Liver (tissue), 9 donors: ENCODE data around the gene CCDC88C. TPM values are rescaled to one million over a fixed set of nuclear protein-coding genes. Genes with fewer than 3 reads are reported as not detected.

Experiments used
- DNase-seq: peaks from one replicate; pipeline ENCODE4 v3.0.0-alpha.2; 2017; ENCODE audit warnings: low spot score
- H3K27ac ChIP-seq, 2 donors: one replicate each; pipeline ENCODE4 v1.7.0; 2013; ENCODE audit warnings: inconsistent platforms in 2 of 2, low read length in 2 of 2, control low read depth in 1 of 2, low read depth in 1 of 2, mild to moderate bottlenecking in 1 of 2
- H3K27me3 ChIP-seq, 4 donors: one replicate each; pipeline versions ENCODE4 v1.6.1 to v1.7.0; 2013; ENCODE audit warnings: low read length in 3 of 4, inconsistent platforms in 1 of 4, mild to moderate bottlenecking in 1 of 4, moderate library complexity in 1 of 4; ENCODE audit not compliant: control insufficient read depth in 4 of 4, insufficient read depth in 4 of 4
- H3K36me3 ChIP-seq, 4 donors: one replicate each; pipeline versions ENCODE4 v1.6.1 to v1.7.0; 2013; ENCODE audit warnings: low read length in 3 of 4, mild to moderate bottlenecking in 3 of 4, low read depth in 1 of 4, moderate library complexity in 1 of 4; ENCODE audit not compliant: control insufficient read depth in 4 of 4, insufficient read depth in 3 of 4
- H3K4me1 ChIP-seq, 4 donors: one replicate each; pipeline versions ENCODE4 v1.6.1 to v1.7.0; 2013; ENCODE audit warnings: low read length in 3 of 4, mild to moderate bottlenecking in 3 of 4, moderate library complexity in 1 of 4; ENCODE audit not compliant: control insufficient read depth in 4 of 4, insufficient read depth in 4 of 4
- H3K4me3 ChIP-seq, 3 donors: one replicate each; pipeline versions ENCODE4 v1.6.1 to v1.7.0; 2013; ENCODE audit warnings: low read length in 3 of 3, control low read depth in 1 of 3, low read depth in 1 of 3, mild to moderate bottlenecking in 1 of 3
- H3K9ac ChIP-seq, 2 donors: one replicate each; pipeline ENCODE4 v1.7.0; 2013; ENCODE audit warnings: low read length in 2 of 2, mild to moderate bottlenecking in 2 of 2, moderate library complexity in 2 of 2, control low read depth in 1 of 2, low read depth in 1 of 2
- H3K9me3 ChIP-seq, 4 donors: one replicate each; pipeline versions ENCODE4 v1.6.1 to v1.7.0; 2013; ENCODE audit warnings: low read length in 3 of 4; ENCODE audit not compliant: control insufficient read depth in 4 of 4
- ATF3 ChIP-seq: IDR thresholded peaks from 2 replicates; pipeline ENCODE4 v1.6.1; 2016; ENCODE audit warnings: antibody characterized with exemption
- CTCF ChIP-seq: fragments of 150-350 bp; IDR thresholded peaks from 2 replicates; pipeline ENCODE4 v1.5.1; 2017; ENCODE audit warnings: improper control_type of control experiment, low read depth, low read length; ENCODE audit not compliant: missing input control
- EGR1 ChIP-seq, 2 donors: IDR thresholded peaks; 2 replicates each; pipeline ENCODE4 v1.6.1; 2016 to 2018; ENCODE audit warnings: antibody characterized with exemption in 2 of 2, low read depth in 2 of 2
- FOXA1 ChIP-seq: IDR thresholded peaks from 2 replicates; pipeline ENCODE4 v1.6.1; 2016; ENCODE audit warnings: antibody characterized with exemption
- GABPA ChIP-seq, 2 donors: IDR thresholded peaks in 1 of 2; conservative IDR thresholded peaks in 1 of 2; 2 replicates each; pipeline ENCODE4 v1.6.1; 2016; ENCODE audit warnings: antibody characterized with exemption in 2 of 2, mild to moderate bottlenecking in 1 of 2, moderate library complexity in 1 of 2
- HNF4A ChIP-seq, 2 donors: conservative IDR thresholded peaks; 2 replicates each; pipeline ENCODE4 v1.6.1; 2016; ENCODE audit warnings: antibody characterized with exemption in 2 of 2, mild to moderate bottlenecking in 2 of 2
- HNF4G ChIP-seq: IDR thresholded peaks from 2 replicates; pipeline ENCODE4 v1.6.1; 2016; ENCODE audit warnings: antibody characterized with exemption
- JUND ChIP-seq, 2 donors: IDR thresholded peaks; 2 replicates each; pipeline ENCODE4 v1.6.1; 2016; ENCODE audit warnings: antibody characterized with exemption in 2 of 2
- NR2F2 ChIP-seq: IDR thresholded peaks from 2 replicates; pipeline ENCODE4 v1.6.1; 2016; ENCODE audit warnings: antibody characterized with exemption
- RAD21 ChIP-seq, 2 donors: IDR thresholded peaks; 2 replicates each; pipeline ENCODE4 v1.6.1; 2016; ENCODE audit warnings: antibody characterized with exemption in 2 of 2, mild to moderate bottlenecking in 2 of 2
- REST ChIP-seq: IDR thresholded peaks from 2 replicates; pipeline ENCODE4 v1.6.1; 2016; ENCODE audit warnings: antibody characterized with exemption, mild to moderate bottlenecking
- RXRA ChIP-seq, 2 donors: IDR thresholded peaks; 2 replicates each; pipeline ENCODE4 v1.6.1; 2017 to 2018; ENCODE audit warnings: antibody characterized with exemption in 2 of 2, mild to moderate bottlenecking in 1 of 2
- SP1 ChIP-seq: IDR thresholded peaks from 2 replicates; pipeline ENCODE4 v1.6.1; 2018; ENCODE audit warnings: antibody characterized with exemption, mild to moderate bottlenecking
- TAF1 ChIP-seq: conservative IDR thresholded peaks from 2 replicates; pipeline ENCODE4 v1.6.1; 2016; ENCODE audit warnings: antibody characterized with exemption, mild to moderate bottlenecking
- YY1 ChIP-seq: IDR thresholded peaks from 2 replicates; pipeline ENCODE4 v1.6.1; 2016; ENCODE audit warnings: antibody characterized with exemption, mild to moderate bottlenecking
- whole genome bisulfite sequencing: extraction: QIAGEN DNeasy Blood & Tissue Kit; methylation state at CpG from one replicate; pipeline ENCODE4 v1.1.7; 2013; 5-methylcytosine and 5-hydroxymethylcytosine counted together
- polyA plus RNA-seq, 2 donors: library from polyadenylated mRNA; stranded (reverse) in 1 of 2; unstranded in 1 of 2; fragments of 200-250 nt in 1 of 2; fragments of >200 nt in 1 of 2; fragmentation: Nextera tagmentation in 1 of 2; extraction: Ambion mirVana in 1 of 2; gene quantifications; one replicate each; pipeline versions ENCODE4 v1.2.1 to v1.2.3, GENCODE V29; 2013 to 2015
- total RNA-seq, 2 donors: library from RNA; depleted of rRNA; stranded (reverse); fragments of >200 nt; gene quantifications; one replicate each; pipeline ENCODE4 v1.2.3, GENCODE V29; 2014
- donor health status: healthy.
- donor health status: healthy.
- donor health status: healthy.
- donor health status: healthy.
- donor health status: healthy.

The CCDC88C gene
- total and polyA plus RNA-seq, 4 donors, result 1.3 to 10.8 (median 4.0) TPM

DNA sequence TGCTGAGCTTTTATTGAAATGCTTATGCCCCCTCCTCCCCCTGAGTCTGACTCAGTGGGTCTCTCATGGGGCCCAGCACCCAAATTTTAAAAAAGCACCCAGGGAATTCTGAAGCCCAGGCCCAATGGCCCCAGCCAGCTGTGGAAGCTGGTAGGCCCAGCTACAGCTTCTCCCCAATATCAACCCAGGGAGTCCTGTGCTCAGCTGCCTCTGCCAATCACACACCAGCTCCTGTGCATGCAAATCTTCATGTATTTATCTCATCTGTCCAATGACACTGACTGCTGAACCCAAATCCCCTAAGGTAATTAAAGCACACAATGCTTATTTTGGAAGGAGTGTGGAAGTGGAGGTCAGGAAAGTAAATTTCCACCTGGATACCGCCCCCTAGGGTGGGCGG, 76.3 kb downstream of the CCDC88C start:
- Histone ChIP-seq H3K9me3 (no peaks in the 10 kb centered on the region), H3K27me3 (no peaks in the 10 kb centered on the region), H3K4me3 (no peak overlapping the region), H3K4me1 (no peaks in the 10 kb centered on the region), H3K27ac (no peak overlapping the region), H3K9ac (no peak overlapping the region), H3K36me3 (peaks cover 0 to 24% (median 0%) of the 10 kb centered on the region in 4 donors)
- DNase-seq, result no peak
- TF ChIP-seq NR2F2 (no peak), HNF4A (conservative IDR thresholded peaks at IDR 0.05) (no peak), HNF4G (no peak), TAF1 (no peak), CTCF (no peak), REST (no peak), SP1 (no peak), EGR1 (IDR thresholded peaks at IDR 0.05; ENCODE audit: low read depth in 2 of 2) (no peak)
- WGBS, result 71% methylated on average over 2 of the region's 2 CpGs

GRCh38 chr14:91339671-91340369, 77.8 kb downstream of the CCDC88C start:
- Histone ChIP-seq H3K27me3 (no peaks in the 10 kb centered on the region), H3K4me1 (no peaks in the 10 kb centered on the region), H3K9ac (no peak overlapping the region), H3K36me3 (peaks cover 0 to 24% (median 0%) of the 10 kb centered on the region in 4 donors), H3K27ac (no peak overlapping the region), H3K4me3 (no peak overlapping the region), H3K9me3 (no peaks in the 10 kb centered on the region)
- 93% methylated on average over 30 of the region's 30 CpGs for WGBS
- no peak for DNase-seq
- TF ChIP-seq HNF4G (no peak), ATF3 (no peak), GABPA (IDR thresholded peaks at IDR 0.05 in 1 of 2, conservative IDR thresholded peaks at IDR 0.05 in 1 of 2) (no peak), EGR1 (IDR thresholded peaks at IDR 0.05; ENCODE audit: low read depth in 2 of 2) (no peak), YY1 (no peak), SP1 (no peak)

- Histone ChIP-seq H3K27me3 (no peaks in the 10 kb centered on the region), H3K9me3 (no peaks in the 10 kb centered on the region), H3K4me1 (no peaks in the 10 kb centered on the region), H3K4me3 (no peak overlapping the region), H3K27ac (no peak overlapping the region), H3K36me3 (peaks cover 0 to 24% (median 0%) of the 10 kb centered on the region in 4 donors), H3K9ac (no peak overlapping the region)
- TF ChIP-seq RXRA (IDR thresholded peaks at IDR 0.05) (no peak), JUND (IDR thresholded peaks at IDR 0.05) (no peak), RAD21 (IDR thresholded peaks at IDR 0.05) (no peak), YY1 (no peak), TAF1 (no peak), SP1 (no peak), NR2F2 (no peak), FOXA1 (no peak), CTCF (no peak), REST (no peak), EGR1 (IDR thresholded peaks at IDR 0.05; ENCODE audit: low read depth in 2 of 2) (no peak)
- no peak for DNase-seq
- WGBS, result 98% methylated on average over 17 of the region's 17 CpGs
Measured at GRCh38 chr14:91339076-91339475, 78.5 kb downstream of the CCDC88C start.
